ENCODE data around the gene HDAC8. TPM values are rescaled to one million over a fixed set of nuclear protein-coding genes. Genes with fewer than 3 reads are reported as not detected.

Gene HDAC8
- total RNA-seq, 1 experiment from 2014 or later: 45.2 TPM

DNA sequence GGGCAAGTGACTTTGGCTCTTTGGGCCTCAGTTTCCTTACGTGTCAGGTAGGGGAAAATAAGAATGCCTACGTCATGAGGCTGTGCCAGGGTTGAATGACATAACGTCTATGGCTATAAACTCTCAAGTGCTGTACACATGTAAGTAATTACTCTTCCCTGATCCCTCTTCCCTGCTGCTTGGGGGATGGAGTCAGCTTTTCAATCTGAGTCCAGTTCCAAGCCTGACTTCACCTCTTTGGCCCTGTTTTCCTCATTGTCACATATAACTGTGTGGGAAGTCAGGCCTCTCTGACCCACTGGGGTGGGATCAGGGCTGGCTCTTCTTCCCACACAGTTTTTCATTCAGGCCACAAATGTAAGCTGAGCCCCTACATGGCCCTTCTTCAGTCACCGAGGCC is 255.5 kb downstream of the HDAC8 start:
- DNase-seq: no peak
- H3K27me3 ChIP-seq: no peaks in the 10 kb centered on the region
- no peaks in the 10 kb centered on the region for H3K36me3 ChIP-seq
- H3K4me1 ChIP-seq: peaks cover 7% of the 10 kb centered on the region; the same call in 1 of the 2 replicates
- H3K4me3 ChIP-seq: no peak overlapping the region
- H3K9me3 ChIP-seq (replicated peaks): no peaks in the 10 kb centered on the region
- no peak overlapping the region for H3K27ac ChIP-seq

DNA sequence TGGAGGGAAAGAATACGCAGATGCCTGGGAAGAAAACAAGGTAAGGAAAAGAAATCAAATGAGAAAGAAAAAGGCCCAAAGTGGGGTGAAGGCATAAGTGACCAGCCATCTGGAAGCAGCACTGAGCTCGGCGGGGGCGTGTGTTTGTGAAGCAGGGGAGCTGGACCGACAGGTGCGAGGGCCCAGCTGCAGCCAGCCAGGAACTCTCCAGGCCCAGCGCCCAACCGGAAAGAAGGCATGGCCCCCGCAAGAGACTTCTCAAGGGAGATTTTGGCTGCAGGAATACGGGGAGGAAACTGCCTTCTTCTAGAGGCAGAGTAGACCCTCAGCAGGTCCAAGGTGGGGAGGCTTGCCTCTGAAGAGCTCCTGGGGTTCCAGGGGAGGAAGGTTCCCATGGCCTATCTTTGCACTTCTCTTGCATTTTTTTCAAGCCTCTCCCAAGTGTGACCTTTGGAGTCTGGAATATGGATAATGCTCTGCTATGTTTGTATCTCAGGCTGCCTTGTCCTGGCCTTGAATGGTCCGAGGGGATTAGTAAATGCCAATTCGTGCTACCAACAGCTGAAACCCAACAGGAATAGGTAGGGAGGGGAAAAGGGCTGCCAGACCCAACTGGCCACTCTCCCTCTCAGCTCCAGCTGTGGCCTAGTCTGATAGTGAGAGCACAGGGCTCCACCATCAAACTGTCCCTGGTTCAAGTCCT is 256.1 kb downstream of the HDAC8 start:
- Histone ChIP-seq H3K4me1 (peaks cover 7% of the 10 kb centered on the region; the same call in 1 of the 2 replicates), H3K9me3 (replicated peaks) (no peaks in the 10 kb centered on the region), H3K36me3 (no peaks in the 10 kb centered on the region), H3K4me3 (no peak overlapping the region), H3K27me3 (no peaks in the 10 kb centered on the region), H3K27ac (no peak overlapping the region)
- peak; percentile 54 to 72 for DNase-seq

DNA sequence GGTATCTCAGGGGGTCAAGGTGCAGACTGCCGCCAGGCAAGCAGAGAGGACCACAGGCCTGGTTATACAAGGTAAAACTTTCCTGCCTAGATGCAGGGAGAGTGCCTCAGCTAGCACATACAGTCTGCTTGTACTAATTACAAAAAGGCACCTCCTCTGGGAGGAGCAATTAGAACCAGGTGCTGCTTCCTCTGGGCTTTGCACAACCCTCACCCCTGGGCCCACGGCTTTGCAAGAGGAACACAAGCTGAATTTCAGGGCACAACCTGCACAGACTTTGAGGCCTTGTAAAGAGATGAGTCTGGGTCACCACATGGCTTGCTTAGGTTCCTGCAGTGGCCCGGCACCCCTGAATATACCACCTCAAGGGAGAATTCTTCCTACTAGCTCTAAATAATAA is 257.8 kb downstream of the HDAC8 start:
- peaks cover 7% of the 10 kb centered on the region; the same call in 1 of the 2 replicates for H3K4me1 ChIP-seq
- H3K9me3 ChIP-seq (replicated peaks): no peaks in the 10 kb centered on the region
- no peaks in the 10 kb centered on the region for H3K36me3 ChIP-seq
- H3K27me3 ChIP-seq: no peaks in the 10 kb centered on the region
- H3K27ac ChIP-seq: no peak overlapping the region
- no peak for DNase-seq
- H3K4me3 ChIP-seq: no peak overlapping the region

DNA sequence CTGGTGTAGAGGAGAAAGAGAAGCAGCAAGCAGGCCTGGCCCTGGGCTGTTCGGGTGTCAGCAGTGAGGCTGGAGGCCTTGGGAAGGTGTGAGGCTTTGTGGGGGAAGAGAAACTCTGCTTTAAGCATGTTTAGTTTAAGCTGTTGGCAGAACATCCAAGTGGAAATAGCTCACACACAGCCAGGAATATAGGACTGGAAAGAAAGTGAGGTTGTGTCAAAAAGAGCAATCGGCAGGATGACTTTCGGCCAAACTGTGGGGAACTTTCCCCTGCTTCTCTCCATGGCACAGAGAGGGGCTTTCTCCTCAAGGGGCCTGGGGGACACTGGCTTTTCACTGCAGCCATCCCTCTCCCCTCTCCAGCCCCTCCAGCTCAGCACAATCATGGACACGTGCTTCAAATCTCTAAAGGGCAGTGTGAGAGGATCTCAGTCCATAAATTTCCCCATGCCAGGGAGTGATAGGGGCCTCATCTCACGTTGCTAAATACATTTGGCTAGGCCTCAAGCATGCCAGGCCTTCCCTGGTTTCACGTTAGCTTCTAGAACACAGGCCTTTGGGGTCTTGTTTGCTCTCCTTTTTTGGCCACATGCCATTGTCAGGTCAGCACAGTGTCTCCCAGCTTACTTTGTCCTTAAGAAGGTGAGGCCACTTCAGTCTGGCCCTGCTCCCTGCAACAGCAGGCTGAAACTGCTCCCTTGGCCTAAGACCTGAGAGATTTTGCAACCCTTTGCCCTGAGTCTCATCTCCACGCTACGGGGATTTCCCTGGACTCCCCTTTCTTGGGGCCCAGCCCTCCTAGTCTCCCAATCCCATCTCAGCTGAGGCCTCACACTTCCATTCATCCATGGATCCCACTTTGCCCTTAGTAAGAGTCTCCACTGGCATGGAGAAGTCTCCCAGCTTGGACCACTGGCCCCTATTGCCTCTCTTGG is 258.7 kb downstream of the HDAC8 start:
- Histone ChIP-seq H3K27me3 (no peaks in the 10 kb centered on the region), H3K4me1 (peaks cover 7% of the 10 kb centered on the region; the same call in 1 of the 2 replicates), H3K27ac (no peak overlapping the region), H3K9me3 (replicated peaks) (no peaks in the 10 kb centered on the region), H3K36me3 (no peaks in the 10 kb centered on the region), H3K4me3 (no peak overlapping the region)
- DNase-seq: no peak

DNA sequence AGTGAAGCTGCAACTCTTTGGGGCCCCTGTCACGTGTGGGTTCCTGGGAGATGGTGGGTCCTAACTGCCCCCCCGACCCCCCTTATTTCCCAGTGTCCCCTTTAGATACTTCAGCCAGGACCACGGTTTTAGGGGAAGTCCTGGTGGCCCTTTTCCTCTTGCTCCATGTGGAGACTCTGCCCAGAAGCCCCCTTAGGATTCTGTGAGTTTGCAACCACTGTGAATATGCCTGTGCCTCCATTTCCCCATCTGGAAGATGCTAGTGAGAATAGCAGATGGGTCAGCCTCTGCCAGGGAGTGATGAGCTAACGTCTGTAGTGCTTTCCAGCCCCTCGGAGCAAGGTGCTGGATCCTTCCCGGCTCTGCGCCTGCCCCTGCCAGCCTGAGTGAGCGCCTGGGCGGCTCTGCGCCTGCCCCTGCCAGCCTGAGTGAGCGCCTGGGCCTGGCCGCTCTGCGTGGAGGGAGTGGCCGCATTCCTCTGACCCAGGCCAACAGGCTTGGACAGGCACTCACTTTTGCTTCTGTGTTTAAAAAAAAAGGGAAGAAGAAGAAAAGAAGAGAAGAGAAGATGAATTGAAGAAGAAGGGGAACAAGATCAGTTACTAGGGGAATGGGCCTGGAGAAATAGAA is 260.2 kb downstream of the HDAC8 start:
- no peaks in the 10 kb centered on the region for H3K27me3 ChIP-seq
- peaks cover 7% of the 10 kb centered on the region; the same call in 1 of the 2 replicates for H3K4me1 ChIP-seq
- no peak overlapping the region for H3K27ac ChIP-seq
- H3K9me3 ChIP-seq (replicated peaks): no peaks in the 10 kb centered on the region
- H3K4me3 ChIP-seq: no peak overlapping the region
- H3K36me3 ChIP-seq: no peaks in the 10 kb centered on the region
- no peak for DNase-seq

DNA sequence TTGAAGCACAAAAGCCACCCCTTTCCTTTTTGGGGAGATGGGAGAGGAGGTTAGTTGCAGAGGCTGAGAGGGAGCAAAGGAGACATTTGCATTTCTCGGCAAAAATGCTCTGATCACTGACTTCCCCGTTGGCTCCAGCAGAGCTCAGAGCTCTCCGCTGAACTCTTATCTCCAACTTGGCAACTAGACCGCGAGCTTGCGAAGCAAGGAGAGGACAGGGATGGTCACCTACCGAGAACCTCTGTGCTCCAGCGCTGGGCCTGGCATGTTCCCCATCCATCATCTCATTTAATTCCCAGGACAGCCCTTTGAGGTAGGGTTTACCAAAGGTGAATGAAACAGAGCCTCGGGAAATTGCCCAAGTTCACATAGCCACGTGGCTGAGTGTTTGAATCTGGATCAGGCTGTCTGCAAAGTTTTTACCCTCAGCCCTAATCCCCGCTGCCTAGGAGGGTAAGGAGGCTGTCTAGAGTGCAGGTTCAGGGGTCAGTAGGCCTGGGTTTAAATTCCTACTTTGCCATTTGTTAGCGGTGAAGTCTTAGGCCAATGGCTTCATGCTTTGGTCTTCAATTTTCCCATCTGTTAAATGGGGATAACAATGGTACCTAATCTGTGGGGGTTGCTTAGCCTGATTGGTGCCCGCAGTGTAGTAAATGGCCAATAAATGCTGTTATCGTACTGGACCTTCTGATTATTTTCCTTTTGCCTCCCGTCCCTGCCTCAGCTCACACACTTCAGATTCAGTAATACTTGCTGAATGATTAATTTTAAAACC is 263.2 kb downstream of the HDAC8 start:
- Histone ChIP-seq H3K4me1 (no peaks in the 10 kb centered on the region), H3K27ac (peak overlapping the region; percentile 17; the same call in 1 of the 2 replicates), H3K27me3 (peaks cover 4% of the 10 kb centered on the region; the same call in 1 of the 2 replicates), H3K36me3 (no peaks in the 10 kb centered on the region), H3K9me3 (replicated peaks) (no peaks in the 10 kb centered on the region), H3K4me3 (peak overlapping the region; percentile 50)
- no peak for DNase-seq

DNA sequence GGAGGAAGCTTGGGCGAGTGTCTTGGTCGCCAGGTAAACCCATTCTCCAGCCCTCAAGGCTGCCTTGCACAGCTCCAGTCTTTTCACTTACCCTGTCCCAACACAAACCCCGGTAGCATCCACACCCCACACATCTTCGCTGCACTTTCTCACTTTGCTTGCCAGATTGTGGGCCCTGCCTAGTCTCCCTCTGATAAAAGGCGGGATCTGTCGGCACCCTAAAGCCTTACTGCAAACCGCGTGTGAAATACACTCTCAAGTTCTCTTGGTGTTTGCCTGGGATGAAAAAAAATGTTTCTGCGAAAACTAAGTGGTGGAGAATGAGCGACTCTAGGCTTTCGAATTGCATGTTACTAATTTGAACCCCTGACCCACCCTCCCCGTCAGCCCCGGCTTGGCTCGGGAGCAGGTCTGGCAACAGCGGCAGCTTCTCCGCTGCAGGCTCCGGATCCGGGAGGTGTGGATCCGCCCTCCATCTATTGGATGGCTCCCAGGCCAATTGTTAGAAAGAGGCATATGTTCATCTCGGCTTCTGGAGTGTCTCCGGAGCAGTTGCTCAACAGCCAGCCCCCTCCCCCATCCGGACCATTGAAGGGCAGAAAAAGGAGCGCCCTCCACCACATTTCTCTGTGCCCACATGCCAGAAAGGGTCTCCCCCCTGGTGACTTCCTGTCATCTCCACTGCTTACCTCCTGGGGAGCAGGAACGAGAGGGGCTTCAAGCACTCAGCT is 263.9 kb downstream of the HDAC8 start:
- peaks cover 4% of the 10 kb centered on the region; the same call in 1 of the 2 replicates for H3K27me3 ChIP-seq
- H3K9me3 ChIP-seq (replicated peaks): no peaks in the 10 kb centered on the region
- peak overlapping the region; percentile 17; the same call in 1 of the 2 replicates for H3K27ac ChIP-seq
- H3K4me1 ChIP-seq: no peaks in the 10 kb centered on the region
- H3K4me3 ChIP-seq: peak overlapping the region; percentile 50
- no peaks in the 10 kb centered on the region for H3K36me3 ChIP-seq
- DNase-seq: peak; percentile 83 to 88

DNA sequence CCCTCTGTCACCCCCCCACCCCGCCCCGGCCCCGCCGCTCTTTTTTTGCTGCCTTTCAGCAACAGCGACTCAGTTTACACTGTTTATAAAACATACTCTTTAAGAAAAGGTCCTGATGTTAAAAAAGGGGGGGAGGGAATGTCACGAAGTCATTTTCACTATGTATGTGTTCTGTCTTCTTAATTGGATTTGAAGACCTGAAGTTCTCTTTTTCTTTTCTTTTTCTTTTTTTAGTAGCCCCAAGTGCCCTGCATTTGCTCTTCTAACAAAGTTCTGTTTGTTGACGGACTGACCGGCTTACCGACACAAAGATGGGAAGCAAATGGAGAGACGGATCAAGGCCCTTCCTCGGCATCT is 264.5 kb downstream of the HDAC8 start:
- no peak for DNase-seq
- no peaks in the 10 kb centered on the region for H3K4me1 ChIP-seq
- H3K9me3 ChIP-seq (replicated peaks): no peaks in the 10 kb centered on the region
- peaks cover 4% of the 10 kb centered on the region; the same call in 1 of the 2 replicates for H3K27me3 ChIP-seq
- H3K4me3 ChIP-seq: peak overlapping the region; percentile 50
- no peaks in the 10 kb centered on the region for H3K36me3 ChIP-seq
- H3K27ac ChIP-seq: no peak overlapping the region

DNA sequence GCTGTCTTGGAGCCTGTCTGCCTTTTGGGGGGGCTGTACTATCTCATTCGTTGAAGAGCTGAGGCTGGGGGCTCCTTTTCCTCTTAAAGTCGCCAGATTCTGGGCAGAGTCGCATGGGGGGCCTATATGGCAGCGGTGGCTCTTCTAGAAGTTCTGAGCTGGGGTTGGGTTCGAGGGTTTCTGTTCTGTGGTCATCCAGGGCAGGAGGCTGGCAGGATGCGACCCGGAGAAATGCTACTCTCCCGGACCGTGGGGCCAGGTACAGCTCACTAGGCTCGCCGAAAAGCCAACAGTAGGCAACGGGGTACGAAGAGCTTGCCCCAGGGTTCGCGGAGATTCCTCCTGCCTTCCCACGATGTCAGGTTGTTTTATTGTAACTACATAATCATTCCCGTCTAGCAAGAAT is 265.0 kb downstream of the HDAC8 start:
- Histone ChIP-seq H3K4me1 (no peaks in the 10 kb centered on the region), H3K27ac (no peak overlapping the region), H3K4me3 (peak overlapping the region; percentile 80), H3K27me3 (peaks cover 4% of the 10 kb centered on the region; the same call in 1 of the 2 replicates), H3K36me3 (no peaks in the 10 kb centered on the region), H3K9me3 (replicated peaks) (no peaks in the 10 kb centered on the region)
- DNase-seq: peak; percentile 20 to 45

DNA sequence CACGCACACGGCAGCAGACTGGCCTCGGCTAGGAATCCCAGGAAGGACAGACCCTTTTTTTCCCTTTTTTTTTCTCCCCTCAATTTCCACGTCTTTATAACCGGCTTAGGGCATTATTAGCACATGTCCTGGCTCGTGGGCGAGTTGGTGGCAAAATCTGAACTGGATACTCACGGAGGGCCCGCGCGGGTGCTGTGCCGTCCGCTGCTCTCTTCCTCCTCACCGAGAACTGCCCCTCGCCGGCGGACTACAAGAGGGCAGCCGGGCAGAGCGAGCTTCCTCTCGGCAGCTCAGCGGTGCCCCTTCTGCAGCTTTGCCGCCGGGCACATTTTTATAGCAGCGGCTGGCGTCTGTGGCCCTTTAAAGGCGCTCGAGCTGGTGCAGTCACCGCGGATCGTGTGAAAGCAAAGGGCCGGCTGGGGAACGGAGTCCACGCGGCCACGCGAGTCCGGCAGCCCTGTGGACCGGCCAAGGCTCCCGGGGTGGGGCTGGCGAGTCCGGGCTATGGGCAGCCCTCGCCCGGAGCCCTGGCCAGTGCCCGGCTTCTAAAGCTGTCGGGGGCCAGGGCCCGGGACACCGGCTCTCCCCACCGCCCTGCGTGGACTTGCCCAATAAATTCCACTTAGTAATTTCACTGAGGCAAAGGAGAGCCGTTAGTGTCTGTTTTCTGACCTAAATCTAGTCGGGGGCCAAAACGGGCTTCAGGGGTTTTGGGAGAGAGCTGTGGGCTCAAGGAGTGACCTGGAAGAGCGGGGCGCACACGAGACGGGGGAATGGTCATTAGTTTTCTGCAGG is 265.6 kb downstream of the HDAC8 start:
- H3K27ac ChIP-seq: peak overlapping the region; percentile 24; the same call in 1 of the 2 replicates
- H3K36me3 ChIP-seq: no peaks in the 10 kb centered on the region
- peak overlapping the region; percentile 80 for H3K4me3 ChIP-seq
- no peaks in the 10 kb centered on the region for H3K9me3 ChIP-seq (replicated peaks)
- H3K27me3 ChIP-seq: peaks cover 4% of the 10 kb centered on the region; the same call in 1 of the 2 replicates
- peak; percentile 78 to 86 for DNase-seq
- H3K4me1 ChIP-seq: no peaks in the 10 kb centered on the region

DNA sequence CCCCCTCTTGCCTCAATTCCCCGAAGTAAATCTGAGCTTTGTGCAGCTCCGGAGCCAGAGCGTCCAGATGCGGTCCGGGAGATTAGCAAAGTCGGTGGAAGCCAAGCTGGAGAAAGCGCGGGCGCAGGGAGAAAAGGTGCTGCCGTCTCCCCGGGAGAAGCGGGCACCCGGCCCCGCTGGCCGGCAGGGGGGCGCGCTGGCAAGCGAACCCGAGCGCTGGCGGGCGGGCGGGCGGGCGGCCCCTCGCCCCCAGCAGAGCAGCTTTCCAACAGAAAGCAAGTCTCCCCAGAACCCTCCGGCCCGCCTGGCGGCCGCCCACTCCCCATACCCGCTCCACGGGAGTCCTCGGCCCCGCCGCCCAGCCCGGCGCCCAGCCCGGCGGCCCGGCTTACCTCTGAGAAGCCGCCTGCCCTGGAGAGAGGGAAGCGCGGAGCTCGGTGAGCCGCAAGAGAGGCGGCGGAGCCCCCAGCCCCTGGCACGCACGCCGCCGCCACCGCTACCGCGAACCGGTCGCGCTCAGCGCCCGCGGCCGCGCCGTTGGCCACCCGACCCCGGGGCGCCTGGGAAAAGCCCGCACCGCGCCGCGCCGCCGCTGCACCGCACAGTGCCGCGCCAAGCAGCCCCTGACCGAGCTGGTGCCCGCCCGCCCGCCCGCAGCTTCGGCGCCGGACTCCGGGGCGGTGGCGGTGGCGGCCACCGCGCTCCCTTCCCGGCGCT is 266.4 kb downstream of the HDAC8 start:
- Histone ChIP-seq H3K4me3 (peak overlapping the region; percentile 80), H3K9me3 (replicated peaks) (no peaks in the 10 kb centered on the region), H3K27ac (no peak overlapping the region), H3K27me3 (peaks cover 4% of the 10 kb centered on the region; the same call in 1 of the 2 replicates), H3K4me1 (no peaks in the 10 kb centered on the region), H3K36me3 (no peaks in the 10 kb centered on the region)
- peak; percentile 31 to 39 for DNase-seq

DNA sequence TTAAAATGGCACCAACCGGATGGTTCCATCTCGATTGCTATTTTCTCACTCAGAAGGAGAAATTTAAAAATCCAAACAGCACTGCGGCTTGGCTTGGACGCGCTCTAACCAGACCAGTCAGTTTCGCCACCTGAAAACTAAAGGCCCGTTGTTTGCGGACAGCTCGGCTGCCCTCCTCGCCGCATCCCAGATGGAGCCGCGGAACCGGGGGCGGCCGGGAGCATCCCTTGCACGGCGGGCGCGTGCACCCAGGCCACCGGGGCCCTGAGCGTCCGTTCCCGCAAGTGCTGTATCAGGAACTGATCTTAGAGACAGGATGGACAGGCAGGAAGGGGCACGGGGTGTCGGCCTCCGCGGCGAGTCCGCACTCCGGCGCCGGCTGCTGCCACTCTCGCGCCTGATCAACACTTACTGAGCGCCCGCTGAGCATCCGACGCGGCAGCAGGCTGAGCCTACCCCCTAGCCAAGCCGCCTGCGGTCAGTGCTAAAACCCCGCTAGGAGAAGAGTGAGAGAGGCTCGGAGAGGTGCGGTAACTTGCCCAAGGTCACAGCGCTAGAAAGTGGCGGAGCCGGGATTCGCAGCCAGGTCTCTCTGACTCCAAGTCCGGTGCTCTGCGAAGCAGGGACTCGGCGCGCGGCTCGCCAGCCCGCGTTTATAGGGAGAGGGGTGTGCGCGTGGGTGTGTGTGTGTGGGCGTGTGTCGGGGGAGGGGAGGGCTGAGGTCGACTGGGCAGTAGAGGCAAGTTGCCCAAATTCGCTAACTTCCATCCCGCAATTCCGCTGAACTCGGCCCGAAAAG is 267.2 kb downstream of the HDAC8 start, which contains the start of gene CITED1:
TSS of gene CITED1 (minus strand) at position 629 of the 799 bp plus-strand sequence. CDS start 3,045 bp downstream, outside the sequence.
- no peaks in the 10 kb centered on the region for H3K4me1 ChIP-seq
- DNase-seq: peak; percentile 29 to 49
- peak within 1 kb of the TSS; percentile 80 for H3K4me3 ChIP-seq
- H3K9me3 ChIP-seq (replicated peaks): no peaks in the 10 kb centered on the region
- H3K27me3 ChIP-seq: peaks cover 4% of the 10 kb centered on the region; the same call in 1 of the 2 replicates
- H3K36me3 ChIP-seq: no peaks in the 10 kb centered on the region
- H3K27ac ChIP-seq: no peak within 1 kb of the TSS
